Effector CD8-positive, alpha-beta T cell (primary cell): Measurements from ENCODE around the gene TRAP1.
A peak's percentile ranks its signal among the peaks of the same experiment; 100 is the strongest.

Source experiments
- DNase-seq: peaks from one replicate; lab custom pipeline; 2025; lab: John Stamatoyannopoulos, UW
- total RNA-seq, 4 experiments: gene quantifications; one replicate each; lab custom pipeline; 2026; lab: John Stamatoyannopoulos, UW

Gene TRAP1
- 66.9 to 148 (median 76.6) reads per million in 4 experiments for total RNA-seq

DNA sequence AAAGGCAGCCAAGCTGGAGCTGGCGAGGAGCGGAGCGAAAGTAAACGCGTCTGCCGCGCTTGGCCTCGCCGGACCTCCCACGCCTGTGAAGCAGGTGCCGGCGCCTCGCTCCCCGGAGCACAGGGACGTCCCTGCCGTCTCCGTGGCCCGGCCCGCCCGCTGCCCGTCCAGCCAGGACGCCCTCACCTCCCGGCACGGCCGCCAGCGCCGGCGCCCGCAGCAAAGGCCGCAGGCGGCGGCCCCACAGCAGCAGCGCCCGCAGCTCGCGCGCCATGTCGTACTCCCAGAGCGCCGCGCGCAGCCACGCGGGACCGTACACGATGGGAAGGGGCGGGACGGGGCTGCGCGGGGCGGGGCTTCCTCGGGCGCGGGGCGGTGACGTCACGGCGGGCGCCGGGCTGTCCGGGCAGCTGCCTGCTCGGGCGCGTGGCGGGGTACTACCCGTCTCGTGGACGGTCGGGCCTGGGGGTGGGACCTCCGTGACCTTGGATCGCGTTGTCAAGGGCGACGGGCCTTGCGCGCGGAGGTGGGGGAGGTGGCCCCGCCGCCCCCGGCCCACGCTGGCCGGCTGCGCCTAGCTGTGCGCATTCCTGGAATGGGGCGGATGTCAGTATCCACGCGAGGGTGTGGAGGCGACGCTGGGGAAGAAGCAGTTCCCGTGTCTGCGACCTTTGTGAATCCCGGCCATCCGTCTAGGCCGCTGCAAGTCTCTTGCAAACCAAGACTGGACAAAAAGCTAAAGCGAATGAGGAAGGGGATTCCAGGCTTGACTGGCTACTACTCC is at the start of gene TRAP1:
TSS of gene TRAP1 (minus strand) at position 290 of the 784 bp plus-strand sequence. CDS start at position 274, 16 bp downstream.
- DNase-seq = peak; percentile 88

- DNase-seq = no peak
These were observed 48.9 kb upstream of the TRAP1 start for GRCh38 chr16:3766177-3766576.

- DNase-seq = no peak
These were observed 47.1 kb upstream of the TRAP1 start for GRCh38 chr16:3764409-3764808.

GRCh38 chr16:3762107-3762750 is 44.9 kb upstream of the TRAP1 start:
- DNase-seq = no peak

GRCh38 chr16:3761375-3762106 is 44.2 kb upstream of the TRAP1 start:
- no peak for DNase-seq

DNA sequence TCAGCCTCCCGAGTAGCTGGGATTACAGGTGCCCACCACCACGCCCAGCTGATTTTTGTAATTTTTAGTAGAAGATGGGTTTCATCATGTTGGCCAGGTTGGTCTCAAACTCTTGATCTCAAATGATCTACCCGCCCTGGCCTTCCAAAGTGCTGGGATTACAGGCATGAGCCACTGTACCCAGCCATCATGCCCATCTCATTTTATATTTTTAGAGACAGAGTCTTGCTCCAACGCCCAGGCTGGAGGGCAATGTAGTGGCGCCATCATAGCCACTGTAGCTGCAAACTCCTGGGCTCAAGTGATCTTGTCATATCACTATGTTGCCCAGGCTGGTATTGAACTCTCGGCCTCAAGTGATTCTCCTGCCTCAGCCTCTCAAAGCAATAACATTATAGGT is 43.2 kb upstream of the TRAP1 start:
- no peak for DNase-seq

DNA sequence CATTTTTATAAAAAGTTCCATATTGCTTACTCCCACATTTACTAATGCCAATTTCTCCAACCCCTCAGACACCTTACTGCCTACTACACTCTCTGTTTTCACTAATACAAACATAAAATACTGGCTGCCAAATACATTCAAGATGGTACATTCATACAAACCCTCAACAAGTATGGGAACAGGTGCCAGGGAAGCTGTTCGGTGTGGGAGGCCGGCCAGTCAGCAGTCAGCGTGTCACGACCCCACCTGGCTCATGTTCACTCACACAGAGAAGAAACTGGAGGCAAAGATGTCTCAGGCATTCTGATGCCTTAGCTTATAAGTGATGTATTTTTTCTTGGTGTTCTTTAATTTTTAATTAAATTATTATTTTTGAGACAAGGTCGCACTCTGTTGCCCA is 42.4 kb upstream of the TRAP1 start:
- no peak for DNase-seq

- DNase-seq = no peak
These were observed 38.8 kb upstream of the TRAP1 start for GRCh38 chr16:3756113-3756512.

DNA sequence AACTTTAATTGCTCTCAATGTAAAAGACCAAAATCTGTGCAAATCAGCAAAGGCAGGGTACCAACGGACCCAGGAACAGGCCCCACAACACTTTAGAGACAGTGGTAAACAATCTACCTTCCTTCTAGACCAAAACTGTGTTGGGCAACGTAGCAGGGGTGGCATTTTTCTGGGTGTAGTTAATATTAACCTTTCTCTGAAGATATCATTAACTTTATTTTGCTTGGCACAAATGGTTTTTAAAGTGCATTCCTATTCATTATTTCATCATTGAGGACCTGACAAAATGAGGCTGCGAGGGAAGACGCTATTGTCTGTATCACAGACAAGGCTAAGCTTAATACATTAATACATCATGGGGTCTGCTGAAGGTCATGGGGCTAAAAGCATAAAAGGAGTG is 37.9 kb upstream of the TRAP1 start:
- no peak for DNase-seq

- DNase-seq = no peak
These were observed 37.4 kb upstream of the TRAP1 start for GRCh38 chr16:3754772-3755171.

GRCh38 chr16:3754081-3754703 is 36.9 kb upstream of the TRAP1 start:
- no peak for DNase-seq

- no peak for DNase-seq
These were observed 35.7 kb upstream of the TRAP1 start for GRCh38 chr16:3752984-3753383.

- DNase-seq = no peak
These were observed 34.6 kb upstream of the TRAP1 start for GRCh38 chr16:3751878-3752277.

- DNase-seq = no peak
These were observed 31.0 kb upstream of the TRAP1 start for GRCh38 chr16:3748307-3748706.

DNA sequence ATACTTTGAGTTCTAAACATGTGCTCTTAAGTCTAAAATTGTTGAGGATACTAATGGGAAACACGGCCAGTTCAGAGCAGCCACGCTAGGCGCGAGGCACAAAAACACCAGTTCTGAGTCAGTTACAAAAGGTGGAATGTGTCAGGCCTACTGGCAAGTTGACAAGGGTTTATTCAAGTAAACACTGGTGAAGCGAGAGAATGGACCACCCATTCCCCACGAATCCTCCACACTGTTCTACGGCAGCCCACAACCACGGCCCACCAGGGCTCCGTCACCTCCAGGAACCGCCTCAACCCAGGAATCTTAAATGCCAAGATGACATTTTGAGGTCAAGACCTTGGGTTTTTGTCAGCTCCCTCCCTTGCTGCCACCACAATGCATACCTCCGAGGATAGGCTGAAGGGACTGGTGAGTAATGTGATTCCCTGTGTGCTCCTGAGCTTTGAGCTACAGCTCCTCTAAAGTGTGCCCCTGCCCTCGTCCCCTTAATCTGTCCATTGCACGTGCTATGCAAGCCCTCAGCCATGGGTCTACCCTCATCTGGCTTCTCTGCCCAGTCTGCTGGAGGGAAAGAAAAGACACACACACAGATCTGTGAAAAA is 28.5 kb upstream of the TRAP1 start:
- DNase-seq = no peak

DNA sequence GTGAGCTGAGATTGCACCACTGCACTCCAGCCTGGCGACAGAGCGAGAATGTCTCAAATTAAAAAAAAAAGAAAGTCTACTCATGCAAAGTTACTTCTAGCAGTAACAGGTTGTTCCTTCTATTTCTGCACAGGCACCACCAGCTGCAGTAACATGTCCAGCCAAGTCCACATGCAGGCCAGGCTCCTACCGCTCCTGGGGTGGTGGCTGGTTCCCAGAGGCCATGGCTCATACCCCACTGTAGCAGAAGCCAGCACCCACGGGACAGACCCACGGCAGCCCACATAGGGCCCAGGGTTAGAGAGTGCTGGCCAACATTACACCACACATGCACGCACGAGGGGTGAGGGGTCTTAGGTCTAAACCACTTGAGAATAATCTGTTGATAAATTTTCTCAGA is 26.7 kb upstream of the TRAP1 start:
- no peak for DNase-seq

GRCh38 chr16:3740934-3741333 is 23.6 kb upstream of the TRAP1 start:
- no peak for DNase-seq

- DNase-seq = no peak
These were observed 22.9 kb upstream of the TRAP1 start for GRCh38 chr16:3740186-3740585.

DNA sequence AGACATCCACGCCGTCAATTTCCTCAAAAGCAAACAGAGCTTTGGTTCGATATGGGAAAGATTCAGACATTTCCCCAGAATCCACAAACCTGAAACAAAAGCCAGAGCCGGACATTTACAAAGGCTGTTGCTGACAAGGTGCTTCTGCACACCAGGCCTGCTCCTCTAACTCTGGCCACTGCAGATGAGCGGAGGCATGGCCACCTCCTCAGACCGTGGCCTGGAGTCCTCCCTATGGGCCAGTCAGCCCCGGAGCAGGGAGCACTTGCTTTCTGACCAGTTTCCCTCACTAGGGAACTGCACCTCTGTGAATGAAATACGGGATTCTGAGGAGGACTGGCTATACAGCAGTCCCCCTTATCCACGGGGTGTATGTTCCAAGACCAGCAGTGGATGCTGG is 22.3 kb upstream of the TRAP1 start:
- DNase-seq = no peak

- no peak for DNase-seq
These were observed 21.2 kb upstream of the TRAP1 start for GRCh38 chr16:3738541-3738940.

DNA sequence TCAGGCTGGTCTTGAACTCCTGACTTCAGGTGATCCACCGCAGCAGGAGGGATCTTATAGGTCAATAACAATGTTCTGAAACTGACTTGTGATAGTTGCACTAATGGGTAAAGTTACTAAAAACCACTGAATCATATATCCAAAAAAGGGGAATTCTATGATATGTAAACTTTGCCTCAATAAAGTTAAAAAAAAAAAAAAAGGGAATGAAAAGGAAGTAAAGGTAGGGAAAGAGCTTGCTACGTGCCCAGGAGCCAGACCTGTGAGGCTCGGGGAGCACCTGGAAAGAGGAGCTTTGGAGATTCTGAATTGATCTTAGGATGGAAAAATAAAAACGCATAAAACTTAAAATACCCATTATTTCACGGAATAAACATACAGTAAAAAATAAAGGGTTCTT is 20.8 kb upstream of the TRAP1 start:
- DNase-seq = no peak

- DNase-seq = no peak
These were observed 19.9 kb upstream of the TRAP1 start for GRCh38 chr16:3737181-3737580.
